ENCODE results near the gene PSME3IP1. TPM values are rescaled to one million over a fixed set of nuclear protein-coding genes. Genes with fewer than 3 reads are reported as not detected.

PSME3IP1 gene
- total RNA-seq, 1 experiment from 2014 or later, result 103 TPM

- no peak overlapping the region for H3K4me2 ChIP-seq (ENCODE audit: insufficient read depth, insufficient read length, low read length)
- H3K79me1 ChIP-seq (ENCODE audit: insufficient read depth, low read depth, low read length, poor library complexity, severe bottlenecking), result no peaks in the 10 kb centered on the region
- no peak overlapping the region for H2BK120ac ChIP-seq (ENCODE audit: low read depth, low read length, poor library complexity, severe bottlenecking)
- no CpG with 5 or more reads among the region's 10 CpGs for WGBS (ENCODE audit: extremely low coverage, insufficient read length, low lambda C conversion rate)
- H2BK5ac ChIP-seq (ENCODE audit: insufficient read length, low read length), result no peak overlapping the region
- H3T11ph ChIP-seq (ENCODE audit: low read length), result no peak overlapping the region
- H2AFZ ChIP-seq (ENCODE audit: low read length), result no peak overlapping the region
- Mint-ChIP-seq H3K27ac (peak overlapping the region in 2 of 3 experiments; percentile 70 to 73; a peak in 2 of 7 replicates), H3K4me1 (peaks cover 11 to 21% of the 10 kb centered on the region in 2 experiments), H3K9me3 (no peaks in the 10 kb centered on the region), H3K27me3 (ENCODE audit: low read depth) (peaks cover 1% of the 10 kb centered on the region; the same call in 1 of the 2 replicates), H3K4me3 (no peak overlapping the region), H3K36me3 (ENCODE audit: insufficient read depth in 1 of 3, low read depth in 3 of 3) (peaks cover 0 to 4% (median 0%) of the 10 kb centered on the region in 3 experiments; a peak in 3 of 7 replicates)
- H3K23ac ChIP-seq (ENCODE audit: insufficient read length, low read depth, low read length), result no peak overlapping the region
- no peaks in the 10 kb centered on the region for H3K9me3 ChIP-seq (ENCODE audit: control insufficient read depth, low read depth, low read length)
- no peak overlapping the region for H3K27ac ChIP-seq (ENCODE audit: insufficient read length, low read depth, low read length)
- H3K4me1 ChIP-seq (ENCODE audit: insufficient read depth, low read length), result peaks cover 6% of the 10 kb centered on the region
- H3K23me2 ChIP-seq (ENCODE audit: insufficient read length, low read depth, low read length, poor library complexity, severe bottlenecking), result no peaks in the 10 kb centered on the region
- no peaks in the 10 kb centered on the region for H4K20me1 ChIP-seq (ENCODE audit: control insufficient read depth, insufficient read depth, insufficient read length)
- no peak for TF ChIP-seq CTCF (conservative IDR thresholded peaks at IDR 0.05)
- no peak overlapping the region for H4K8ac ChIP-seq (replicated peaks; ENCODE audit: insufficient read length, low read depth, low read length)
- no peaks in the 10 kb centered on the region for H3K79me2 ChIP-seq (ENCODE audit: insufficient read depth, low read length)
- no peak for DNase-seq
- H3K9ac ChIP-seq (ENCODE audit: extremely low read depth, insufficient read length, low read length), result no peak overlapping the region
- H3K4ac ChIP-seq (ENCODE audit: low read depth, low read length), result no peak overlapping the region
- H3K14ac ChIP-seq (ENCODE audit: insufficient read depth, low read length), result no peak overlapping the region
- H3K56ac ChIP-seq (ENCODE audit: insufficient read length, low read depth, low read length), result no peak overlapping the region
- no peak overlapping the region for H4K91ac ChIP-seq (ENCODE audit: insufficient read length, low read depth, low read length)
- H3K18ac ChIP-seq (ENCODE audit: insufficient read length, low read depth, low read length), result no peak overlapping the region
- no peak overlapping the region for H2BK20ac ChIP-seq (ENCODE audit: low read depth, low read length, poor library complexity, severe bottlenecking)
- H2BK15ac ChIP-seq (ENCODE audit: low read depth, low read length), result no peak overlapping the region
- no peak overlapping the region for H2AK5ac ChIP-seq (ENCODE audit: insufficient read length, low read length)
- no peak overlapping the region for H2BK12ac ChIP-seq (ENCODE audit: insufficient read length, low read depth, low read length)
- no peak overlapping the region for H4K5ac ChIP-seq (ENCODE audit: insufficient read length, low read depth, low read length)
- no peaks in the 10 kb centered on the region for H3K27me3 ChIP-seq (ENCODE audit: insufficient read depth, low read length)
These were observed 70.7 kb downstream of the PSME3IP1 start for GRCh38 chr16:57115168-57115513.

Measured in H9 (cell line).